ENCODE data around the gene DNAJC15.

DNAJC15 gene

GRCh38 chr13:43159026-43159461 is 135.7 kb downstream of the DNAJC15 start:
- no peak for DNase-seq

Measured in effector CD4-positive, alpha-beta T cell (primary cell).